HCT116 (cell line): Measurements from ENCODE around the gene PCIF1. TPM values are rescaled to one million over a fixed set of nuclear protein-coding genes. Genes with fewer than 3 reads are reported as not detected.

Source experiments
- ATAC-seq: fragments of 200-7000 bp; cut with Tn5 transposase; 2 replicates; pipeline ENCODE4 v1.9.1; 2020; ENCODE audit warnings: mild to moderate bottlenecking, moderate library complexity
- BruUV-seq: library from RNA; stranded (reverse); fragments of 400-500 nt; replicated peaks from 2 replicates; lab custom pipeline; 2021; lab: Mats Ljungman, UMichigan
- CTCF ChIA-PET: fragments of 300-600 bp; sonication (Branson Sonifier 250); formaldehyde crosslinking; loops from one replicate; lab custom pipeline; 2021; ENCODE audit warnings: antibody characterized with exemption; lab: Charles Lee
- POLR2A ChIA-PET: fragments of 300-600, 350-600 bp; sonication (Branson Sonifier 250); formaldehyde crosslinking; loops from one replicate; lab custom pipeline; 2021; ENCODE audit warnings: antibody characterized with exemption; lab: Charles Lee
- RAD21 ChIA-PET, 2 experiments: fragments of 300-600 bp; sonication (Branson Sonifier 250); formaldehyde crosslinking; loops; one replicate each; lab custom pipeline; 2023; ENCODE audit warnings: low total read pairs in 2 of 2; ENCODE audit not compliant: uncharacterized antibody in 2 of 2, unreplicated experiment in 2 of 2, low non-redundant PET in 1 of 2; lab: Charles Lee
- DNase-seq: peaks from one replicate; pipeline ENCODE4 v3.0.0-alpha.2; 2010; ENCODE audit warnings: low read depth, low spot score
- H2AFZ ChIP-seq: fragments of 200-600 bp; shearing (Covaris generic), sonication (generic); 2 replicates; pipeline ENCODE4 v1.6.1; 2017; ENCODE audit warnings: low read depth, mixed run types, mixed read lengths, antibody characterized with exemption, low read length; ENCODE audit not compliant: poor library complexity, severe bottlenecking
- H3K27ac ChIP-seq: 2 replicates; pipeline ENCODE4 v1.5.1; 2012; ENCODE audit warnings: low read depth, low read length
- H3K27me3 ChIP-seq: fragments of 200-600 bp; sonication (generic); 2 replicates; pipeline ENCODE4 v1.6.1; 2016; ENCODE audit warnings: mixed run types, low read length, mixed read lengths; ENCODE audit not compliant: insufficient read depth
- H3K36me3 ChIP-seq, 2 experiments: fragments of 200-500 bp in 1 of 2; fragments of 200-600 bp in 1 of 2; sonication (Bioruptor generic) in 1 of 2; sonication (generic) in 1 of 2; 2 replicates each; pipeline versions ENCODE4 v1.5.1 to v1.6.1; 2014 to 2016; ENCODE audit warnings: low read length in 2 of 2, inconsistent platforms in 1 of 2, mixed read lengths in 1 of 2, mixed run types in 1 of 2; ENCODE audit not compliant: insufficient read depth in 2 of 2, control insufficient read depth in 1 of 2
- H3K4me1 ChIP-seq, 2 experiments: fragments of 200-600 bp in 1 of 2; sonication (generic) in 1 of 2; 2 replicates each; pipeline versions ENCODE4 v1.5.1 to v1.6.1; 2012 to 2017; ENCODE audit warnings: low read length in 2 of 2, inconsistent platforms in 1 of 2, mild to moderate bottlenecking in 1 of 2, mixed read lengths in 1 of 2, mixed run types in 1 of 2, moderate library complexity in 1 of 2; ENCODE audit not compliant: insufficient read depth in 2 of 2, control insufficient read depth in 1 of 2
- H3K4me2 ChIP-seq: fragments of 200-600 bp; sonication (generic); 2 replicates; pipeline ENCODE4 v1.6.1; 2017; ENCODE audit warnings: mixed run types, low read length, mixed read lengths
- H3K4me3 ChIP-seq, 2 experiments: fragments of 200-600 bp in 1 of 2; sonication (generic) in 1 of 2; replicated peaks in 1 of 2; 2 replicates each; pipeline ENCODE4 v1.5.1; 2011 to 2016; ENCODE audit warnings: low read length in 2 of 2, control low read depth in 1 of 2, low read depth in 1 of 2, mild to moderate bottlenecking in 1 of 2, mixed read lengths in 1 of 2, mixed run types in 1 of 2
- H3K79me2 ChIP-seq: fragments of 200-600 bp; sonication (generic); 2 replicates; pipeline ENCODE4 v1.6.1; 2017; ENCODE audit warnings: mild to moderate bottlenecking, mixed run types, low read length, moderate library complexity, mixed read lengths; ENCODE audit not compliant: insufficient read depth
- H3K9ac ChIP-seq: fragments of 200-600 bp; sonication (generic); 2 replicates; pipeline ENCODE4 v1.6.1; 2016; ENCODE audit warnings: low read length, mixed read lengths
- H3K9me2 ChIP-seq: fragments of 200-600 bp; sonication (generic), shearing (Covaris generic); 2 replicates; pipeline ENCODE4 v1.6.1; 2017; ENCODE audit warnings: mixed run types, mild to moderate bottlenecking, moderate library complexity; ENCODE audit not compliant: insufficient read depth
- H3K9me3 ChIP-seq, 2 experiments: fragments of 200-500 bp in 1 of 2; fragments of 200-600 bp in 1 of 2; sonication (Bioruptor generic) in 1 of 2; sonication (generic) in 1 of 2; 2 replicates each; pipeline ENCODE4 v1.6.1; 2014 to 2017; ENCODE audit warnings: low read length in 2 of 2, mixed read lengths in 2 of 2, inconsistent platforms in 1 of 2, low read depth in 1 of 2, mild to moderate bottlenecking in 1 of 2, mixed run types in 1 of 2, moderate library complexity in 1 of 2; ENCODE audit not compliant: control insufficient read depth in 1 of 2, insufficient read depth in 1 of 2
- H4K20me1 ChIP-seq: fragments of 200-600 bp; sonication (generic), shearing (Covaris generic); 2 replicates; pipeline ENCODE4 v1.6.1; 2017; ENCODE audit warnings: mixed run types, mild to moderate bottlenecking, moderate library complexity; ENCODE audit not compliant: insufficient read depth
- ATF3 ChIP-seq: IDR thresholded peaks from 2 replicates; pipeline ENCODE4 v1.6.1; 2012
- CTCF ChIP-seq, 3 experiments: fragments of 200-600 bp in 1 of 3; sonication (generic) in 1 of 3; IDR thresholded peaks in 2 of 3; conservative IDR thresholded peaks in 1 of 3; 2 replicates each; pipeline ENCODE4 v1.5.1; 2012 to 2017; ENCODE audit warnings: low read depth in 2 of 3, low read length in 2 of 3, antibody characterized with exemption in 1 of 3, borderline replicate concordance in 1 of 3, control low read depth in 1 of 3, mild to moderate bottlenecking in 1 of 3, mixed read lengths in 1 of 3, mixed run types in 1 of 3, moderate library complexity in 1 of 3; ENCODE audit not compliant: insufficient read depth in 1 of 3
- ELF1 ChIP-seq: IDR thresholded peaks from 2 replicates; pipeline ENCODE4 v1.6.1; 2012; ENCODE audit warnings: low read depth, borderline replicate concordance
- EZH2phosphoT487 ChIP-seq: fragments of 200-600 bp; IDR thresholded peaks from 2 replicates; pipeline ENCODE4 v1.6.1; 2018; ENCODE audit warnings: antibody characterized with exemption, borderline replicate concordance
- FOSL1 ChIP-seq: IDR thresholded peaks from 2 replicates; pipeline ENCODE4 v1.6.1; 2012; ENCODE audit warnings: low read depth
- SIN3A ChIP-seq: IDR thresholded peaks from 2 replicates; pipeline ENCODE4 v1.6.1; 2012; ENCODE audit warnings: low read depth
- SP1 ChIP-seq: IDR thresholded peaks from 2 replicates; pipeline ENCODE4 v1.6.1; 2012; ENCODE audit warnings: low read depth
- SRF ChIP-seq: IDR thresholded peaks from 2 replicates; pipeline ENCODE4 v1.6.1; 2012; ENCODE audit warnings: low read depth
- TCF7L2 ChIP-seq: IDR thresholded peaks from 2 replicates; pipeline ENCODE4 v1.7.0; 2011; ENCODE audit warnings: borderline replicate concordance, inconsistent platforms; ENCODE audit not compliant: insufficient read depth, insufficient read length; ENCODE audit errors: extremely low read depth
- intact Hi-C: fragments of 100-400 bp; cut with micrococcal nuclease; formaldehyde crosslinking; loops from 2 replicates; pipeline ENCODE4 v1.10.0; 2022
- total RNA-seq: library from RNA; stranded (reverse); gene quantifications from one replicate; pipeline ENCODE4 v1.2.1, GENCODE V29; 2021; ENCODE audit not compliant: unreplicated experiment
- TF ChIP-seq, protein P1 (sequence below): IDR thresholded peaks from 2 replicates; pipeline ENCODE4 v1.6.1; 2012; ENCODE audit warnings: low read depth

Gene PCIF1
- total RNA-seq, 1 experiment from 2014 or later: 31.8 TPM

DNA sequence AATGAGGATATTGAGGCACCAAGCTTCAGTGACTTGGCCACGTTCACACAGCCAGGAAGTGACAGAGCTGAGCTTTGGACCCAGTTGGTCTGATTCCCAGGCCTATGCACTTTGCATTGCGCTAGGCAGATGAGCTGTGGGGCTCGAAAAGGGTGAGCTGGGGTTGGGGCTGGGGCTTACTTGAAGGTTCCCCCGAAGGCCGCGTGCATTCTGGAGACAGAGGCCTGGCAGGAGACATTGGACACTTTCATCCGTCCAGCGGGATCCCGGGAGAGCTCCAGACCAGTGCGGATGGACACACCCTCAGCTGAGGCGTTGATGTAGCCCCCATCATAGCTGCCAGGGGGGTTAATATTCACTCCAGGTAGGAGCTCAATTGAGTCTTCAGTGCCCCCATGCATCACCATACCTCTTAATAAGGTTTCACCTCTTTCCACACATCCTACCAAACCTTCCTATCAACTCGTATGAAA lies 25.1 kb upstream of the PCIF1 start (continued):
- TF ChIP-seq, protein P1, sequence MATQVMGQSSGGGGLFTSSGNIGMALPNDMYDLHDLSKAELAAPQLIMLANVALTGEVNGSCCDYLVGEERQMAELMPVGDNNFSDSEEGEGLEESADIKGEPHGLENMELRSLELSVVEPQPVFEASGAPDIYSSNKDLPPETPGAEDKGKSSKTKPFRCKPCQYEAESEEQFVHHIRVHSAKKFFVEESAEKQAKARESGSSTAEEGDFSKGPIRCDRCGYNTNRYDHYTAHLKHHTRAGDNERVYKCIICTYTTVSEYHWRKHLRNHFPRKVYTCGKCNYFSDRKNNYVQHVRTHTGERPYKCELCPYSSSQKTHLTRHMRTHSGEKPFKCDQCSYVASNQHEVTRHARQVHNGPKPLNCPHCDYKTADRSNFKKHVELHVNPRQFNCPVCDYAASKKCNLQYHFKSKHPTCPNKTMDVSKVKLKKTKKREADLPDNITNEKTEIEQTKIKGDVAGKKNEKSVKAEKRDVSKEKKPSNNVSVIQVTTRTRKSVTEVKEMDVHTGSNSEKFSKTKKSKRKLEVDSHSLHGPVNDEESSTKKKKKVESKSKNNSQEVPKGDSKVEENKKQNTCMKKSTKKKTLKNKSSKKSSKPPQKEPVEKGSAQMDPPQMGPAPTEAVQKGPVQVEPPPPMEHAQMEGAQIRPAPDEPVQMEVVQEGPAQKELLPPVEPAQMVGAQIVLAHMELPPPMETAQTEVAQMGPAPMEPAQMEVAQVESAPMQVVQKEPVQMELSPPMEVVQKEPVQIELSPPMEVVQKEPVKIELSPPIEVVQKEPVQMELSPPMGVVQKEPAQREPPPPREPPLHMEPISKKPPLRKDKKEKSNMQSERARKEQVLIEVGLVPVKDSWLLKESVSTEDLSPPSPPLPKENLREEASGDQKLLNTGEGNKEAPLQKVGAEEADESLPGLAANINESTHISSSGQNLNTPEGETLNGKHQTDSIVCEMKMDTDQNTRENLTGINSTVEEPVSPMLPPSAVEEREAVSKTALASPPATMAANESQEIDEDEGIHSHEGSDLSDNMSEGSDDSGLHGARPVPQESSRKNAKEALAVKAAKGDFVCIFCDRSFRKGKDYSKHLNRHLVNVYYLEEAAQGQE: no peak
- TF ChIP-seq CTCF (IDR thresholded peaks at IDR 0.05 in 2 of 3, conservative IDR thresholded peaks at IDR 0.05 in 1 of 3; ENCODE audit: borderline replicate concordance in 1 of 3, insufficient read depth in 1 of 3, low read depth in 2 of 3, low read length in 2 of 3): no peak

DNA sequence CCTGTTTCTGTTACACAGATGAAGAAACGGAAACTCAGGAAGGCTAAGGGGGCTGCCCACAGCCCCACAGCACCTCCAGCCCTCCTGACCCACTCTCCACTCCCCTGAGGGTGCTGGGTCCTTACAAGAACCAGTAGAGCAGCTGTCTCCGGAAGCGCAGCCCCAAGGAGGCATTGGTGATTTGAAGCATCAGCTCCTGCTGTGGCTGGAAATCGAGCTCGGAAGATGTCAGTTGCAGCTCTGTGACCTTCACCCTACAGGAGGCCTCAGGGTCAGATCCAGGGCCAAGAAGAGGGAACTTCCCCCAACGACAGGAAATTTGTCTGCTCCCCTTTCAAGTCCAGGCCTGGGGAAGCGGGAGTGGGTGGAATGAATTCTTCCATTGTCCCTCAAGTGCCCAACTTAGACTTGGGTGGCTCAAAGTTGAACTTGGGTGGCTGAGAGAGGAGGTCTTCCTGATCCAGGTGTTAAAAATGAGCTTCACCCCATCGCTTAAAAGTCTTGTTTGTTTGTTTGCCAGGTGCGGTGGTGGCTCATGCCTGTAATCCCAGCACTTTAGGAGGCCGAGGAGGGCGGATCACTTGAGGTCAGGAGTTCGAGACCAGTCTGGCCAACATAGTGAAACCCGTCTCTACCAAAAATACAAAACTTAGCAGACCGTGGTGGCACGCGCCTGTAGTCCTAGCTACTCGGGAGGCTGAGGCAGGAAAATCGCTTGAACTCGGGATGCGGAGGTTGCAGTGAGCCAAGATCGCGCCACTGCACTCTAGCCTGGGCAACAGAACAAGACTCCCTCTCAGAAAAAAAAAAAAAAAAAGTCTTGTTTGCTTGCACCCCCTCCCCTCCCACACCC lies 24.4 kb upstream of the PCIF1 start:
- H3K9me3 ChIP-seq: no peaks in the 10 kb centered on the region
- H3K79me2 ChIP-seq: no peaks in the 10 kb centered on the region
- no peak overlapping the region for H3K27ac ChIP-seq
- H3K4me2 ChIP-seq: peak overlapping the region; percentile 47
- ATAC-seq (no peak), DNase-seq (no peak)
- H2AFZ ChIP-seq: peak overlapping the region; percentile 84
- intact Hi-C loops: no loop called here
- no peaks in the 10 kb centered on the region for H3K27me3 ChIP-seq
- H4K20me1 ChIP-seq: no peaks in the 10 kb centered on the region
- H3K4me1 ChIP-seq: peaks cover 5 to 27% of the 10 kb centered on the region in 2 experiments
- ChIA-PET CTCF (interaction anchor here (0.5 kb wide), 1 partner anchor 10 kb away, joined by 3 read pairs; no protein-coding TSS in a partner anchor), POLR2A (interaction anchor here (0.6 to 1.6 kb wide), 2 partner anchors 20 to 25 kb away, joined by 3 read pairs; no protein-coding TSS in a partner anchor), RAD21 (no interaction called here)
- no peaks in the 10 kb centered on the region for H3K36me3 ChIP-seq
- H3K9me2 ChIP-seq: no peaks in the 10 kb centered on the region
- H3K9ac ChIP-seq: no peak overlapping the region
- 0 out of 4 replicates have a peak overlapping the region, but pooled peaks of 1 of the 2 experiments have one; percentile 9 for H3K4me3 ChIP-seq
- BruUV-seq: TSS peak; percentile 81
- TF ChIP-seq SP1: no peak
- no peak for TF ChIP-seq FOSL1
- TF ChIP-seq SIN3A: no peak
- no peak for TF ChIP-seq SRF
- no peak for TF ChIP-seq TCF7L2
- TF ChIP-seq EZH2phosphoT487: no peak
- TF ChIP-seq ELF1: no peak
- TF ChIP-seq ATF3: no peak
